Measurements from ENCODE around the gene NEK8. TPM values are rescaled to one million over a fixed set of nuclear protein-coding genes. Genes with fewer than 3 reads are reported as not detected.

Gene NEK8
- total and polyA plus RNA-seq, 12 donors, result 0.38 to 2.8 (median 1.1) TPM

GRCh38 chr17:28751600-28752366 lies 23.2 kb downstream of the NEK8 start:
- no peaks in the 10 kb centered on the region for H3K9me3 ChIP-seq
- no peak overlapping the region for H3K27ac ChIP-seq
- H3K27me3 ChIP-seq, result no peaks in the 10 kb centered on the region
- no peak for TF ChIP-seq CTCF (IDR thresholded peaks at IDR 0.05)
- intact Hi-C loops (cut with DNase I), result no loop called here
- H3K4me3 ChIP-seq, result no peak overlapping the region
- H3K4me1 ChIP-seq, result peaks cover 0 to 29% (median 18%) of the 10 kb centered on the region in 9 donors
- peaks cover 0 to 44% (median 0%) of the 10 kb centered on the region in 9 donors for H3K36me3 ChIP-seq
- DNase-seq, result no peak
- WGBS, 2 donors, result 96 to 98% methylated on average over 10 of the region's 10 CpGs
- no peak for ATAC-seq

DNA sequence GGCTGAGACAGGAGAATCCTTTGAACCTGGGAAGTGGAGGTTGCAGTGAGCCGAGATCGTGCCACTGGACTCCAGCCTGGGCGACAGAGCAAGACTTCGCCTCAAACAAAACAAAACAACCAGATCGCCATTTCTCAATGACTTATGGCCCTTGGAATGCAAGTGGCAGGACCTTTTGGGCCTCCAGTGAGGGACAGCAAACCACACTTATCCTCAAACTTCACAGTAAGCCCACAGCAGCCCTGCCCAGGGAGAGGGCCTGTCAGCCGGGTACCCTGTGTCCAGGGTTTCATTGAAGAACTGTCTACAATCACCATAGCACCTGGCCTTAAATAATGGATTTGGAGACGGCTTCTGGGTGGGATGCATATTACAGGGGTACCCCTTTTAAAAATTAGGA lies 26.9 kb downstream of the NEK8 start:
- TF ChIP-seq CTCF (IDR thresholded peaks at IDR 0.05), result no peak
- DNase-seq (no peak), ATAC-seq (no peak)
- H3K4me3 ChIP-seq, result no peak overlapping the region
- WGBS, 2 donors, result 89 to 90% methylated on average over 7 of the region's 7 CpGs
- H3K4me1 ChIP-seq, result peaks cover 0 to 13% (median 3%) of the 10 kb centered on the region in 9 donors
- no peaks in the 10 kb centered on the region for H3K27me3 ChIP-seq
- no peak overlapping the region for H3K27ac ChIP-seq
- H3K36me3 ChIP-seq, result peaks cover 0 to 47% (median 13%) of the 10 kb centered on the region in 9 donors
- intact Hi-C loops (cut with DNase I), result no loop called here
- H3K9me3 ChIP-seq, result no peaks in the 10 kb centered on the region

- no peak for ATAC-seq
- intact Hi-C loops (cut with DNase I), result no loop called here
- WGBS, 2 donors, result 75 to 76% methylated on average over 5 of the region's 5 CpGs
These were observed 27.6 kb downstream of the NEK8 start for GRCh38 chr17:28756049-28756804.

More at GRCh38 chr17:28756049-28756804, 27.6 kb downstream of the NEK8 start:
- TF ChIP-seq CTCF (IDR thresholded peaks at IDR 0.05), result no peak
- Histone ChIP-seq H3K4me3 (no peak overlapping the region), H3K36me3 (peaks cover 0 to 41% (median 13%) of the 10 kb centered on the region in 9 donors), H3K27ac (no peak overlapping the region), H3K4me1 (peaks cover 0 to 19% (median 11%) of the 10 kb centered on the region in 9 donors), H3K27me3 (no peaks in the 10 kb centered on the region), H3K9me3 (no peaks in the 10 kb centered on the region)
- DNase-seq, result no peak
